ENCODE results near the gene TTR. TPM values are rescaled to one million over a fixed set of nuclear protein-coding genes. Genes with fewer than 3 reads are reported as not detected.

TTR gene
- total RNA-seq, 2 donors from 2014 or later = not detected

DNA sequence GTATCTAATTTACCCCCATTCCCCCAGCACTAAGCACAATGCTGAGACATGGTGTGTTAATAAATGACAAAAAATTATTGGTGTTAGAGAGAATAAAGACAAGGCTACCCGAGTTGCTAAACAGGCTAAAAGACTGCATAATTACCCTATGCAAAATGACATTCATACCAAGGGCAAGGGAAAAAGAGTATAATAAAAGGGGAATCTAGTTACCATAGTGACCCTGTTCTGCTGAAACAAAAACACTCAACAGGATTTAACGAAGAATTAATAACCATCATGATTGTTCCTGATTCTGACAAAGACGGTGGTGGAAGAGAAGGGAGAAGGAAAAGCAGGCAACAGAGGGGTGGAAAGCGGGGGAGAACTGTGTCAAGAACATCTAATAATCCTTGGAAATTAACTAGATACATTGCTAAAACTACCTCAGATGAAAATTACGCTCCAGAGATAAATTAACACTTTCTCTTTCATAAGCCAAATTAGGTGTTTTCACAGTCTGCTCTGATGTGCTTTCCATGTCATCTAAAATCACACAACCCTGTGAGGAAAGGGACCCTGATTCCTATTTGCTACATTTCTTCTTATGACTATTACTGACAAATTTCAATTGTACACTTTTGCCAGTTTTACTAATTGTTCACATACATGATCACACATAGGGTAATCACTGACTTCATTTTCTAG, 25.5 kb downstream of the TTR start:
- no peak overlapping the region for H3K4me3 ChIP-seq
- TF ChIP-seq, protein P1, sequence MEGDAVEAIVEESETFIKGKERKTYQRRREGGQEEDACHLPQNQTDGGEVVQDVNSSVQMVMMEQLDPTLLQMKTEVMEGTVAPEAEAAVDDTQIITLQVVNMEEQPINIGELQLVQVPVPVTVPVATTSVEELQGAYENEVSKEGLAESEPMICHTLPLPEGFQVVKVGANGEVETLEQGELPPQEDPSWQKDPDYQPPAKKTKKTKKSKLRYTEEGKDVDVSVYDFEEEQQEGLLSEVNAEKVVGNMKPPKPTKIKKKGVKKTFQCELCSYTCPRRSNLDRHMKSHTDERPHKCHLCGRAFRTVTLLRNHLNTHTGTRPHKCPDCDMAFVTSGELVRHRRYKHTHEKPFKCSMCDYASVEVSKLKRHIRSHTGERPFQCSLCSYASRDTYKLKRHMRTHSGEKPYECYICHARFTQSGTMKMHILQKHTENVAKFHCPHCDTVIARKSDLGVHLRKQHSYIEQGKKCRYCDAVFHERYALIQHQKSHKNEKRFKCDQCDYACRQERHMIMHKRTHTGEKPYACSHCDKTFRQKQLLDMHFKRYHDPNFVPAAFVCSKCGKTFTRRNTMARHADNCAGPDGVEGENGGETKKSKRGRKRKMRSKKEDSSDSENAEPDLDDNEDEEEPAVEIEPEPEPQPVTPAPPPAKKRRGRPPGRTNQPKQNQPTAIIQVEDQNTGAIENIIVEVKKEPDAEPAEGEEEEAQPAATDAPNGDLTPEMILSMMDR (IDR thresholded peaks at IDR 0.05) = no peak

GRCh38 chr18:31618801-31619200, 27.1 kb downstream of the TTR start:
- H3K9me3 ChIP-seq = no peaks in the 10 kb centered on the region
- no peaks in the 10 kb centered on the region for H3K4me1 ChIP-seq
- H3K4me3 ChIP-seq = no peak overlapping the region
- H3K27me3 ChIP-seq = no peaks in the 10 kb centered on the region
- H3K36me3 ChIP-seq = no peaks in the 10 kb centered on the region
- TF ChIP-seq, protein P1 (IDR thresholded peaks at IDR 0.05) = no peak
- no peak for DNase-seq (ENCODE audit: low spot score)
- H3K27ac ChIP-seq = no peak overlapping the region

More for the DNA sequence above, 25.5 kb downstream of the TTR start:
- Histone ChIP-seq H3K4me1 (peaks cover 0 to under 1% of the 10 kb centered on the region in 2 donors), H3K9me3 (no peaks in the 10 kb centered on the region), H3K27me3 (no peaks in the 10 kb centered on the region), H3K27ac (no peak overlapping the region), H3K36me3 (no peaks in the 10 kb centered on the region)
- no peak for DNase-seq (ENCODE audit: low spot score)

DNA sequence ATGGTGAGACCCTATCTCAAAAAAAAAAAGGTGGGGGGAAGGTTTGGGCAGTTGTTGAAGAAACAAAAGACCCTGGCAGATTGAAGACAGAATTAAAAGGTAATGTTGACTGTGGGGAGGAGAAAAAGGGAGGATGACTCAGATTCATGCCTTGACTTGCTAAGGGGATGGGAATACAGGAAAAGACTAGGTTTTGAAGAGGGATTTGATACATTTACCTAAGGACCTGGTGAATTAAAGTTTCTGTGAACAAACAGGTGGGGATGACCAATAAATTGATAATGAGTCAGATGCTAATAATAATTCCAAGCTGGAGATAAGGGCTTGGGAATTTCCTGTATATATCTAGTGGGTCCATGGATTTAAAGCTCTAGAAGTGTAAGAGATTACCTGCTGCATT, 27.6 kb downstream of the TTR start:
- Histone ChIP-seq H3K36me3 (no peaks in the 10 kb centered on the region), H3K27me3 (no peaks in the 10 kb centered on the region), H3K27ac (no peak overlapping the region), H3K4me1 (no peaks in the 10 kb centered on the region), H3K9me3 (no peaks in the 10 kb centered on the region), H3K4me3 (no peak overlapping the region)
- TF ChIP-seq, protein P1 (IDR thresholded peaks at IDR 0.05) = no peak
- DNase-seq (ENCODE audit: low spot score) = no peak

- no peaks in the 10 kb centered on the region for H3K27me3 ChIP-seq
- H3K27ac ChIP-seq = no peak overlapping the region
- H3K4me1 ChIP-seq = no peaks in the 10 kb centered on the region
- DNase-seq (ENCODE audit: low spot score) = no peak
- TF ChIP-seq, protein P1 (IDR thresholded peaks at IDR 0.05) = no peak
- H3K4me3 ChIP-seq = no peak overlapping the region
- no peaks in the 10 kb centered on the region for H3K9me3 ChIP-seq
- H3K36me3 ChIP-seq = no peaks in the 10 kb centered on the region
Observed at GRCh38 chr18:31624892-31625640, 33.4 kb downstream of the TTR start.

DNA sequence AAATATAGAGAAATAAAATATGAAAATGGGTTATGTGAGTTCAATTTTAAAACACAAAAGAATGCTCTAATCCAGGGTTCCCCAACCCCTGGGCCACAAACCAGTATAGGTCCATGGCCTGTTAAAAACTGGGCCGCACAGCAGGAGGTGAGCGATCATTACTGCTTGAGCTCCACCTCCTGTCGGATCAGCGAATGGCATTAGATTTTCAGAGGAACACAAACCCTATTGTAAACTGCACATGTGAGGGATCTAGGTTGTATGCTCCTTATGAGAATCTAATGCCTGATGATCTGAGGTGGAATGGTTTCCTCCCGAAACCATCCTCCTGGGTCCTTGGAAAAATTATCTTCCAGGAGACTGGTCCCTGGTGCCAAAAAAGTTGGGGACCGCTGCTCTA, 34.7 kb downstream of the TTR start:
- H3K27me3 ChIP-seq = no peaks in the 10 kb centered on the region
- H3K27ac ChIP-seq = no peak overlapping the region
- H3K9me3 ChIP-seq = no peaks in the 10 kb centered on the region
- no peak overlapping the region for H3K4me3 ChIP-seq
- H3K4me1 ChIP-seq = no peaks in the 10 kb centered on the region
- TF ChIP-seq, protein P1 (IDR thresholded peaks at IDR 0.05) = peak in 1 of 2 donors; percentile 18
- no peaks in the 10 kb centered on the region for H3K36me3 ChIP-seq
- no peak for DNase-seq (ENCODE audit: low spot score)
